Neuronal stem cell (in vitro differentiated cells): ENCODE measurements around the gene BRMS1L.
"Not testable (repeated sequence)": the region's sequence is repeated elsewhere in the genome, so short reads cannot be mapped to it uniquely, and the experiment has no call there.

Source experiments
- DNase-seq: peaks from one replicate; pipeline ENCODE4 v3.0.0-alpha.2; 2013; ENCODE audit warnings: low spot score
- H2AFZ ChIP-seq: one replicate; pipeline ENCODE4 v1.6.1; 2013; ENCODE audit warnings: mild to moderate bottlenecking, low read length, inconsistent platforms
- H2AK5ac ChIP-seq: 2 replicates; pipeline ENCODE4 v1.6.1; 2013; ENCODE audit warnings: low read depth, mild to moderate bottlenecking, inconsistent platforms, low read length, moderate library complexity, mixed read lengths
- H2BK120ac ChIP-seq: 2 replicates; pipeline ENCODE4 v1.6.1; 2013; ENCODE audit warnings: low read depth, mild to moderate bottlenecking, inconsistent platforms, low read length, moderate library complexity, mixed read lengths
- H2BK12ac ChIP-seq: one replicate; pipeline ENCODE4 v1.6.1; 2013; ENCODE audit warnings: low read length, inconsistent platforms
- H2BK15ac ChIP-seq: 2 replicates; pipeline ENCODE4 v1.6.1; 2013; ENCODE audit warnings: mild to moderate bottlenecking, low read length, inconsistent platforms, mixed read lengths
- H2BK5ac ChIP-seq: one replicate; pipeline ENCODE4 v1.6.1; 2013; ENCODE audit warnings: inconsistent platforms, mild to moderate bottlenecking, low read length, moderate library complexity
- H3K14ac ChIP-seq: one replicate; pipeline ENCODE4 v1.6.1; 2013; ENCODE audit warnings: low read length, inconsistent platforms
- H3K18ac ChIP-seq: 2 replicates; pipeline ENCODE4 v1.6.1; 2013; ENCODE audit warnings: low read length, inconsistent platforms
- H3K23ac ChIP-seq: 2 replicates; pipeline ENCODE4 v1.6.1; 2013; ENCODE audit warnings: low read depth, mild to moderate bottlenecking, mixed read lengths, low read length, inconsistent platforms; ENCODE audit not compliant: poor library complexity
- H3K27ac ChIP-seq: replicated peaks from 3 replicates; pipeline ENCODE4 v1.5.1; 2013; ENCODE audit warnings: low read length, inconsistent platforms
- H3K27me3 ChIP-seq, 3 experiments: 2 replicates each; pipeline ENCODE4 v1.6.1; 2013; ENCODE audit warnings: low read length in 3 of 3, mild to moderate bottlenecking in 2 of 3, inconsistent platforms in 1 of 3, low read depth in 1 of 3, mixed read lengths in 1 of 3, moderate library complexity in 1 of 3; ENCODE audit not compliant: control insufficient read depth in 3 of 3, insufficient read depth in 3 of 3
- H3K36me3 ChIP-seq, 2 donors: replicated peaks in 1 of 2; 2 replicates each; pipeline ENCODE4 v1.6.1; 2013; ENCODE audit warnings: low read length in 2 of 2; ENCODE audit not compliant: control insufficient read depth in 2 of 2, insufficient read depth in 2 of 2
- H3K4ac ChIP-seq: 2 replicates; pipeline ENCODE4 v1.6.1; 2013; ENCODE audit warnings: inconsistent platforms, mild to moderate bottlenecking, low read length, moderate library complexity
- H3K4me1 ChIP-seq, 2 donors: 1 replicate in 1 of 2; 2 replicates in 1 of 2; pipeline ENCODE4 v1.6.1; 2013; ENCODE audit warnings: low read length in 2 of 2, low read depth in 1 of 2; ENCODE audit not compliant: control insufficient read depth in 2 of 2, insufficient read depth in 1 of 2
- H3K4me2 ChIP-seq: one replicate; pipeline ENCODE4 v1.6.1; 2013; ENCODE audit warnings: mild to moderate bottlenecking, low read length, inconsistent platforms; ENCODE audit not compliant: insufficient read depth, poor library complexity, severe bottlenecking
- H3K4me3 ChIP-seq, 2 donors: 2 replicates each; pipeline ENCODE4 v1.5.1; 2013; ENCODE audit warnings: low read length in 2 of 2, mild to moderate bottlenecking in 2 of 2, inconsistent platforms in 1 of 2, moderate library complexity in 1 of 2
- H3K79me1 ChIP-seq: one replicate; pipeline ENCODE4 v1.6.1; 2013; ENCODE audit warnings: low read depth, mild to moderate bottlenecking, inconsistent platforms, low read length, moderate library complexity
- H3K9ac ChIP-seq: one replicate; pipeline ENCODE4 v1.6.1; 2013; ENCODE audit warnings: mild to moderate bottlenecking, low read depth, low read length, inconsistent platforms; ENCODE audit not compliant: poor library complexity
- H3K9me3 ChIP-seq, 2 donors: replicated peaks in 1 of 2; 2 replicates each; pipeline versions ENCODE3 to v1.6.1; 2013; ENCODE audit warnings: low read length in 2 of 2, mild to moderate bottlenecking in 2 of 2, inconsistent platforms in 1 of 2, low read depth in 1 of 2, mixed read lengths in 1 of 2, moderate library complexity in 1 of 2; ENCODE audit not compliant: control insufficient read depth in 2 of 2, insufficient read depth in 1 of 2
- H4K8ac ChIP-seq: one replicate; pipeline ENCODE4 v1.6.1; 2013; ENCODE audit warnings: low read depth, mild to moderate bottlenecking, inconsistent platforms, low read length, moderate library complexity
- H4K91ac ChIP-seq: one replicate; pipeline ENCODE4 v1.6.1; 2013; ENCODE audit warnings: low read length, low read depth, mild to moderate bottlenecking, inconsistent platforms; ENCODE audit not compliant: poor library complexity
- WGBS, 2 donors: extraction: QIAGEN DNeasy Blood & Tissue Kit; methylation state at CpG; one replicate each; pipeline ENCODE4 v1.1.7; 2013; ENCODE audit warnings: missing lambda C conversion rate in 2 of 2, mixed read lengths in 1 of 2; ENCODE audit not compliant: insufficient read length in 2 of 2, insufficient replicate concordance in 1 of 2; ENCODE audit errors: extremely low coverage in 2 of 2; 5-methylcytosine and 5-hydroxymethylcytosine counted together

BRMS1L gene

GRCh38 chr14:35842245-35842644, 16.1 kb downstream of the BRMS1L start:
- not testable (repeated sequence) for H4K91ac ChIP-seq, H4K8ac ChIP-seq, H3K4ac ChIP-seq, H2BK12ac ChIP-seq, H2BK120ac ChIP-seq, H3K79me1 ChIP-seq, H3K9ac ChIP-seq, H3K23ac ChIP-seq, H2AFZ ChIP-seq, H2AK5ac ChIP-seq, H2BK5ac ChIP-seq, H3K27me3 ChIP-seq, DNase-seq, H2BK15ac ChIP-seq, H3K4me2 ChIP-seq, H3K14ac ChIP-seq, H3K27ac ChIP-seq, H3K4me3 ChIP-seq, H3K18ac ChIP-seq, H3K4me1 ChIP-seq
- peaks cover 0 to 16% of the 10 kb centered on the region in 2 donors for H3K9me3 ChIP-seq
- peaks cover 7 to 48% of the 10 kb centered on the region in 2 donors for H3K36me3 ChIP-seq
- no CpG with 5 or more reads among the region's 2 CpGs for WGBS, 2 donors

- no peak overlapping the region for H3K9ac ChIP-seq
- H3K4ac ChIP-seq = peak overlapping the region; percentile 76
- no peak overlapping the region for H2AK5ac ChIP-seq
- H3K27ac ChIP-seq = no peak overlapping the region
- no peak overlapping the region for H2BK120ac ChIP-seq
- no peak overlapping the region for H3K4me3 ChIP-seq
- peaks cover 4 to 44% of the 10 kb centered on the region in 2 donors for H3K36me3 ChIP-seq
- H2BK15ac ChIP-seq = no peak overlapping the region
- H3K4me1 ChIP-seq = no peaks in the 10 kb centered on the region
- no peak overlapping the region for H3K4me2 ChIP-seq
- no peaks in the 10 kb centered on the region for H3K27me3 ChIP-seq
- no peak overlapping the region for H2BK12ac ChIP-seq
- peaks cover 0 to 6% of the 10 kb centered on the region in 2 donors for H3K9me3 ChIP-seq
- no peak overlapping the region for H3K14ac ChIP-seq
- peak overlapping the region; percentile 80 for H3K23ac ChIP-seq
- DNase-seq = no peak
- H4K8ac ChIP-seq = no peak overlapping the region
- H4K91ac ChIP-seq = no peak overlapping the region
- H3K79me1 ChIP-seq = no peaks in the 10 kb centered on the region
- no peak overlapping the region for H3K18ac ChIP-seq
- no CpG with 5 or more reads among the region's 8 CpGs for WGBS, 2 donors
- H2BK5ac ChIP-seq = no peak overlapping the region
- no peak overlapping the region for H2AFZ ChIP-seq
These were observed 18.4 kb downstream of the BRMS1L start for GRCh38 chr14:35844494-35844893.

GRCh38 chr14:35847636-35848035, 21.5 kb downstream of the BRMS1L start:
- Histone ChIP-seq H3K79me1 (no peaks in the 10 kb centered on the region), H3K9ac (no peak overlapping the region), H2BK15ac (no peak overlapping the region), H3K36me3 (peaks cover 6 to 57% of the 10 kb centered on the region in 2 donors), H3K27ac (no peak overlapping the region), H4K8ac (no peak overlapping the region), H3K18ac (no peak overlapping the region), H4K91ac (no peak overlapping the region), H3K9me3 (peaks cover 2 to 16% of the 10 kb centered on the region in 2 donors), H3K4me3 (no peak overlapping the region), H3K4ac (no peak overlapping the region), H2BK12ac (no peak overlapping the region), H3K4me1 (no peaks in the 10 kb centered on the region), H3K14ac (no peak overlapping the region), H2BK120ac (no peak overlapping the region), H3K4me2 (no peak overlapping the region), H3K27me3 (no peaks in the 10 kb centered on the region), H3K23ac (no peak overlapping the region), H2AFZ (no peak overlapping the region), H2AK5ac (no peak overlapping the region), H2BK5ac (no peak overlapping the region)
- no peak for DNase-seq
- no CpG with 5 or more reads among the region's 2 CpGs for WGBS, 2 donors

- no peak for DNase-seq
- Histone ChIP-seq H4K8ac (no peak overlapping the region), H2BK120ac (no peak overlapping the region), H3K27ac (no peak overlapping the region), H3K4me3 (no peak overlapping the region), H3K79me1 (no peaks in the 10 kb centered on the region), H3K4me2 (no peak overlapping the region), H3K9me3 (peaks cover 2 to 11% of the 10 kb centered on the region in 2 donors), H2AK5ac (no peak overlapping the region), H4K91ac (no peak overlapping the region), H2BK12ac (no peak overlapping the region), H3K4me1 (no peaks in the 10 kb centered on the region), H3K23ac (no peak overlapping the region), H2BK15ac (no peak overlapping the region), H3K27me3 (no peaks in the 10 kb centered on the region), H3K14ac (no peak overlapping the region), H3K18ac (no peak overlapping the region), H3K36me3 (peaks cover 5 to 46% of the 10 kb centered on the region in 2 donors), H2AFZ (no peak overlapping the region), H3K9ac (no peak overlapping the region), H2BK5ac (no peak overlapping the region), H3K4ac (no peak overlapping the region)
- no CpG with 5 or more reads among the region's 1 CpG for WGBS, 2 donors
These were observed 23.0 kb downstream of the BRMS1L start for GRCh38 chr14:35849122-35849521.
